GM12872 (cell line): ENCODE measurements around the gene OSBP2.

ENCODE experiments used
- TF ChIP-seq, protein P1 (sequence below): IDR thresholded peaks from 3 replicates; pipeline ENCODE4 v1.5.1; 2011; ENCODE audit warnings: low read depth, mild to moderate bottlenecking, low read length, moderate library complexity; ENCODE audit not compliant: insufficient read depth

The OSBP2 gene

DNA sequence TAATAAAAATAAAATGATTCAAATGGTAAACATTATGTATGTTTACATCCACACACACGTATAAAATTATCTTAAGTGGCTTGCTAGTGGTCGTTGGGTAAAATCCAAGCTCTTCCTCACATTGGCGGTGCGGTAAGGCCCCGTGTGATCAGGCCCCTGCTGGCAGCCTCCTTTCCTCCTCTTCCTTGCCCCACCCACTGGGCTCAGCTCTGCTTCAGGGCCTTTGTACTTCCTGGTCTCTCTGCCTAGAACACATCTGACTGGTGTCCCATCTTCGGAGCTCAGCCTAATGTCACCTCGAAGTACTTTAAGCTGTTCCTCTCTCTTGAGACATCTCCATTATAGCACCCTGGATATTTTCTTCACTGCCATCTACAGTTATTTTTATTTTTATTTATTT, 52.8 kb downstream of the OSBP2 start:
- TF ChIP-seq, protein P1, sequence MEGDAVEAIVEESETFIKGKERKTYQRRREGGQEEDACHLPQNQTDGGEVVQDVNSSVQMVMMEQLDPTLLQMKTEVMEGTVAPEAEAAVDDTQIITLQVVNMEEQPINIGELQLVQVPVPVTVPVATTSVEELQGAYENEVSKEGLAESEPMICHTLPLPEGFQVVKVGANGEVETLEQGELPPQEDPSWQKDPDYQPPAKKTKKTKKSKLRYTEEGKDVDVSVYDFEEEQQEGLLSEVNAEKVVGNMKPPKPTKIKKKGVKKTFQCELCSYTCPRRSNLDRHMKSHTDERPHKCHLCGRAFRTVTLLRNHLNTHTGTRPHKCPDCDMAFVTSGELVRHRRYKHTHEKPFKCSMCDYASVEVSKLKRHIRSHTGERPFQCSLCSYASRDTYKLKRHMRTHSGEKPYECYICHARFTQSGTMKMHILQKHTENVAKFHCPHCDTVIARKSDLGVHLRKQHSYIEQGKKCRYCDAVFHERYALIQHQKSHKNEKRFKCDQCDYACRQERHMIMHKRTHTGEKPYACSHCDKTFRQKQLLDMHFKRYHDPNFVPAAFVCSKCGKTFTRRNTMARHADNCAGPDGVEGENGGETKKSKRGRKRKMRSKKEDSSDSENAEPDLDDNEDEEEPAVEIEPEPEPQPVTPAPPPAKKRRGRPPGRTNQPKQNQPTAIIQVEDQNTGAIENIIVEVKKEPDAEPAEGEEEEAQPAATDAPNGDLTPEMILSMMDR: no peak

DNA sequence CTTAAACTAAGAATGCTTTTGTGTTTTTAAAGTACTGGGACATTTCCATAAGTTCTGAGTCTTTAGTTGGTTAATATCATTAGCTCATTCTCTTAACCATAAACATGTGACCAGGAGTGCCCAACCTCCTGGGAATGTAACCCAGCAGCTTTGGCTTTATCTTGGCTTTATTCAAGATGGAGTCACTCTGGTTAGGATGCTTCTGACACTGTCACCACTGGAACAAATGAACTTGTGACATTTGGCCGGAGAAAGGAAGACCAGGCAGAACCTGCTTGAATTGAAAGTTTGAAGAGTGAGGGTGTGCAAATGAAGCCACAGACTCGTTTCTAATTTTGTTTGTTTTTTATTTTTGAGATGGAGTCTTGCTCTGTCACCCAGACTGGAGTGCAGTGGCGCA, 54.6 kb downstream of the OSBP2 start:
- TF ChIP-seq, protein P1: no peak

DNA sequence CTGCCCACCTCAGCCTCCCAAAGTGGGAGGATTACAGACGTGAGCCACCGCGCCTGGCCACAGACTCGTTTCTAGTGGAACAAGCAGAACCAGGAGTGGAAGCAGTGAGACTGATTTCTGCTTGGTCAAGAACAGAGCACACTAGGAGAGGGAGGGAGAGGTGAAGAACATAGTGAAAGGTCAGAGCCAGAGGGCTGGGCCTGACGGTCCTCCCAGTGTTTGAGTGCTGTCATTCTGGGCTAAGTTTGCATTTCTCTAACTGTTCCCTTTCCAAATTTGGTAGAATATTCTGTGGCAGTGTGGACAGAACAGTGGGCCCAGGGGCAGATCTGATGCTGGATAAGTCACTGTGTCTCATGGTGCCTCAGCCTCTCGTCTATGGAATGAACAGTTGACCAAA, 55.2 kb downstream of the OSBP2 start:
- TF ChIP-seq, protein P1: no peak

DNA sequence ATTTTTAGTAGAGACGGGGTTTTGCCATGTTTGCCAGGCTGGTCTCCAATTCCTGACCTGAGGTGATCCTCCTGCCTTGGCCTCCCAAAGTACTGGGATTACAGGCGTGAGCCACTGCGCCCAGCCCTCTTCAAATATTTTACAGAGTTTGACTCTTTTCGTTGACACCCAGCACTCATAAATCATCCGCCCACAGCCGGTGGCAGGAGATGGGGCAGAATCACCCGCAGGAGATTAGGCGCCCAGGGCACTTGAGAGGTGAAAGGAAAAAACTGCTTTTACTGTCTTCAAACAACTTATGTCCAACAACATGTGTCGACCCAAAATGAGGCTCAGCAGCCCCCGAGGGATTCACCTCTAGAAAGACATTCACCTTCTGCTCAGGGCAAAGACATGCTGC, 56.9 kb downstream of the OSBP2 start:
- TF ChIP-seq, protein P1: no peak

DNA sequence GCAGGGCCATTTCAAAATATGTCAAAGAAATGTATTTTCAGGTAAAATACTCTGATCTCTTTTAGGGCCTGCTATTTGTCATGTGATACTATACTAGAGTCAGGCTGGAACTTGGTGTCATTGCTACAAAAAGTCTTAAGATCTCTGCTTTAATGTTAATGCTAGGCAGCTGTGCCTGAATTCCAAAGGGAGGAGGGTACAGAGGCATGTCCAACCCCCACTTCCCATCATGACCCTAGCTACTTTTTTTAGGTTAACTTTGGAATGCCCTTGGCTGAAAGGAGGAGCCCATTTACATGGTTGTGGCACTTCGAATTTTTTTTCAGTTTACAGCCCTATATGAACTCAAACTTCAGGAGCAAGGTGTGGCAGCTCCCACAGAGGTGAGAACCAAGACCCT, 58.1 kb downstream of the OSBP2 start:
- TF ChIP-seq, protein P1: no peak

DNA sequence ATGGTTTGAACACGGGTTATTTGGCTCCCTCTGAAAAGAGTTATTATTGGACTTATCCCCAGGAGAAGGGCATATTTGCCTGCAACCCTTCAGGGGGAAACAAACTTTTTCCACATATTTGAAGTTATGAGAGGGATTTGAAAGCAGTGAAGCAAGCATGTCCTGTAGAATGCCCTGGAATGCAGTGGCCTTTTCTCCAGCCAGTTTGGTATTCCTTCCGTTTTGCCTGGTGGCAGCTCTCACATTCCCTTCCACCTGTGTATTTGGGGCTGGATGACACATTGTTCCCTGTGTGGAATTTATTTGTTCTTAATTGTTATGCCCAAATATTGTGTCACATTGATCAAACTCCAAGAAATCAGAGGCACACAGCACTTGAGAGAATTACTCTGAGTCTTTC, 59.0 kb downstream of the OSBP2 start:
- TF ChIP-seq, protein P1: no peak

DNA sequence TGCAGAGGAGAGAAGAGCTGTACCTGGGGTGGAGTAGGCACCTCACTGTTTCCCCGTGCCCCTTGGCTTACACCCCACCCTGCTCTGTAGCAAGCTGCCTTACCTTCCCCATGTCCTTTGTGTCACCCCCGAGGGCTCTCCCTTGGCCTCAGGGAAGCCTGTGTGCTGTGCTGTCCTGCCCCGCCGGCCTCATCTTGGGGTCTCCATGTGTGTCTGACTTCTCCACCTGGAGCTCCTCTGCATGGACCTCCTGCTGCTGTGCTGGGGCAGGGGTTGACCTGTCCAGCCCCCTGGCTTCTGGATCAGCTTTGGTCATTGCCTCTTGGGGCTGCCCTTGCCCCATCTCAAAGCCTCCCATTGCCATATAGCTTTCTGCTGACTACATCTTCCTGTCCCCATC, 59.8 kb downstream of the OSBP2 start:
- TF ChIP-seq, protein P1: no peak

DNA sequence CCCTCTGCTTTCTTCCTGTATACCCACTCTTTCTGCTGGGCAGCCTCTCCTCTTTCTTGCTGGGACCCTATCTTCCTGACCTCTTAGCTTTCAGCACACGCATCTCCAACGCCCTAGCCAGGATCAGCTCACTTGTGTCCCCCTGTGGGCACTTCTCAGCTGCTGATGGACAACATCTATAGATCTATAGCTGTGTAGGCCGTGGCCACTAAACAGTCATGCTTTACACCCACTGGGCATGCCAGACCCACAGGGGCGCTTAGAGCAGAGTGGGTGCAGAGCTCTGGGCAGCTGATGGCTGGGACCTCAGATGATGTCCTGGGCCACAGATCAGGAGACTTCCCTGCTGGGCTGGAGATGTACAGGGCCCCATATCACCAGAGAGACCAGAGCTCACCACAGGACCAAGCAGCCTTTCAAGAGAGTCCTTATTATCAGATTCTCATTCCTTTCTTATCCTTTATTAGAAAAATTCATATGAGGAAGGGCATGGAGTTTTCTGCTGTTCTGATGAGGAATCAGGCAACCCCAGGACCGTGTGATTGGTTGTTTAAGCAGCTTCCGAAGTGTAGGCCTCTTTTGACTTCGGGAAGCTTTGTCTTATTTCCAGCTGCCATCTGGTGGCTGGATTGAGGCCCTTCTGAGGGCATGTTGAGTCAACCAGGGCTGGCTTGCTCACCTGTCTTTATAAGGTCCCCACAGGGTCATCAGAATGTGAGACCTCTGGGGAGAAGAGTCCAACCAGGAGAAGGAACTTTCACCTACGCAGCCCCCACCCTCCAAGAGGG, 60.5 kb downstream of the OSBP2 start:
- TF ChIP-seq, protein P1: peak; percentile 80
